Endothelial cell (in vitro differentiated cells): Measurements from ENCODE around the gene INSIG1. TPM values are rescaled to one million over a fixed set of nuclear protein-coding genes. Genes with fewer than 3 reads are reported as not detected.

ENCODE experiments used
- DNase-seq: peaks from one replicate; pipeline ENCODE4 v3.0.0; 2021; ENCODE audit warnings: low spot score
- H3K27ac Mint-ChIP-seq: one replicate; pipeline ENCODE4 v1.8.0; 2021; ENCODE audit warnings: mixed read lengths, inconsistent platforms; ENCODE audit not compliant: unreplicated experiment
- H3K27me3 Mint-ChIP-seq: one replicate; pipeline ENCODE4 v1.8.0; 2021; ENCODE audit warnings: mild to moderate bottlenecking, moderate library complexity, mixed read lengths, inconsistent platforms; ENCODE audit not compliant: unreplicated experiment
- H3K36me3 Mint-ChIP-seq: one replicate; pipeline ENCODE4 v1.8.0; 2021; ENCODE audit warnings: mild to moderate bottlenecking, low read depth, mixed read lengths, inconsistent platforms; ENCODE audit not compliant: unreplicated experiment
- H3K4me1 Mint-ChIP-seq: one replicate; pipeline ENCODE4 v1.8.0; 2021; ENCODE audit warnings: mild to moderate bottlenecking, mixed read lengths, inconsistent platforms; ENCODE audit not compliant: unreplicated experiment
- H3K4me3 Mint-ChIP-seq: one replicate; pipeline ENCODE4 v1.8.0; 2021; ENCODE audit warnings: mild to moderate bottlenecking, mixed read lengths, inconsistent platforms; ENCODE audit not compliant: unreplicated experiment
- H3K9me3 Mint-ChIP-seq: one replicate; pipeline ENCODE4 v1.8.0; 2021; ENCODE audit warnings: mixed read lengths, inconsistent platforms; ENCODE audit not compliant: unreplicated experiment
- CTCF ChIP-seq: fragments of 200-600 bp; sonication (generic); IDR thresholded peaks from one replicate; pipeline ENCODE4 v1.5.0; 2021; ENCODE audit warnings: antibody characterized with exemption; ENCODE audit not compliant: unreplicated experiment
- total RNA-seq: library from RNA; stranded (reverse); fragmentation: NEBNext Ultra II Directional; extraction: Animal tissue kit (Norgen Biotek cat#: 25700); gene quantifications from one replicate; pipeline ENCODE4 v1.2.1, GENCODE V29; 2021; ENCODE audit not compliant: unreplicated experiment

INSIG1 gene
- total RNA-seq, 1 donor from 2014 or later: 53.1 TPM

GRCh38 chr7:155345490-155345889 is 47.8 kb downstream of the INSIG1 start:
- H3K27me3 Mint-ChIP-seq: peaks cover 4% of the 10 kb centered on the region
- no peak for DNase-seq
- no peak overlapping the region for H3K4me3 Mint-ChIP-seq
- H3K4me1 Mint-ChIP-seq: peaks cover 4% of the 10 kb centered on the region
- H3K27ac Mint-ChIP-seq: no peak overlapping the region
- H3K9me3 Mint-ChIP-seq: no peaks in the 10 kb centered on the region
- no peak for TF ChIP-seq CTCF
- H3K36me3 Mint-ChIP-seq: no peaks in the 10 kb centered on the region

DNA sequence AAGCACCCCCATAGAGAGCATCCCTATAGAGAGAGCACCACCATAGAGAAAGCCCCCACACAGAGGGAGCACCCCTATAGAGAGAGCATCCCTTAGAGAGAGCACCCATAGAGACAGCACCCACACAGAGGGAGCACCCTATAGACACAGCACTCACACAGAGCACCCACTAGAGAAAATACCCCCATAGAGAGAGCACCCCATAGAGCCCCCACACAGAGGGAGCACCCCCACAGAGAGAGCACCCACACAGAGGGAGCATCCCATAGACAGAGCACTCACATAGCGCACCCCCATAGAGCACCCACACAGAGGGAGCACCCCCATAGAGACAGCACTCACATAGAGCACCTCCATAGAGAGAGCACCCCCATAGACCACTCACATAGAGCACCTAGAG is 48.6 kb downstream of the INSIG1 start:
- H3K27ac Mint-ChIP-seq: no peak overlapping the region
- no peaks in the 10 kb centered on the region for H3K36me3 Mint-ChIP-seq
- peaks cover 4% of the 10 kb centered on the region for H3K4me1 Mint-ChIP-seq
- H3K4me3 Mint-ChIP-seq: no peak overlapping the region
- DNase-seq: no peak
- no peaks in the 10 kb centered on the region for H3K9me3 Mint-ChIP-seq
- TF ChIP-seq CTCF: no peak
- peaks cover 9% of the 10 kb centered on the region for H3K27me3 Mint-ChIP-seq

- Mint-ChIP-seq H3K27me3 (peaks cover 9% of the 10 kb centered on the region), H3K9me3 (no peaks in the 10 kb centered on the region), H3K4me3 (no peak overlapping the region), H3K4me1 (peaks cover 4% of the 10 kb centered on the region), H3K27ac (no peak overlapping the region), H3K36me3 (no peaks in the 10 kb centered on the region)
- no peak for DNase-seq
- TF ChIP-seq CTCF: no peak
Observed at GRCh38 chr7:155348806-155349205, 51.1 kb downstream of the INSIG1 start.

- no peak for TF ChIP-seq CTCF
Observed at GRCh38 chr7:155349601-155350331, 52.1 kb downstream of the INSIG1 start.

DNA sequence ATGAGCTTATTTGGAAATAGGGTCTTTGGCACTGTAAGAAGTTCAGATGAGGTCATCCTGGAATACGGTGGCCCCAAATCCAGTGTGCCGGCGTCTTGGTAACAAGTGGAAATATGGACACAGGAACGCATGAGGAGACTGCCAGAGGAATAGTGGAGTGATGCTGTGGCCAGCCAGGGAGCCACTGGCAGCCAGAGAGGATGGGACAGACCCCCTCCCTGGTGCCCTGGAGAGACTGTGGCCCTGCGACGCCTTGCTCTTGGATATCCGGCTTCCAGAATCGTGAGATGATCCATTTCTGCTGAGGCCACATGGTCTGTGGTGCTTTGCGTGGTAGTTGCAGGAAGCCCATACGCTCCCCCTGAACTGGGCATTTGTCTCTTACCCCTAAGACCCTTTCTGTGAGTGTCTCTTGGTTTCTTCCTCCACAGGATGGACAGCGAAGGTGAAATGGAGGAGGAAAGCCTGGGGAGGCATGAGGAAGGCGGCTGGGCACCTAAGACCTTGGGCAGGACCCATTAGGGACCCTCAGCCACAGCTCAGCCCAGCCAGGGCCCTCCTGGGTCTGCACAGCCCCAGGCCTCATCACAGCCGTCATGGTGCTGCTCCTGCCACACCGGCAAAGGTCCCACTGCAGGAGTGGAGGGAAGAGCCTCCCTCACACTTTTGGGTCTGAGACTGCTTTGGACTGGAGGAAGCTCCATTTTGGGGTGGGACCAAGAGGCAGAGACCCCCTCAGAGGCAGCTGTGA is 53.6 kb downstream of the INSIG1 start:
- H3K4me3 Mint-ChIP-seq: no peak overlapping the region
- H3K27ac Mint-ChIP-seq: no peak overlapping the region
- no peak for TF ChIP-seq CTCF
- peaks cover 11% of the 10 kb centered on the region for H3K27me3 Mint-ChIP-seq
- H3K9me3 Mint-ChIP-seq: no peaks in the 10 kb centered on the region
- no peaks in the 10 kb centered on the region for H3K4me1 Mint-ChIP-seq
- no peaks in the 10 kb centered on the region for H3K36me3 Mint-ChIP-seq
- no peak for DNase-seq

More at GRCh38 chr7:155349601-155350331, 52.1 kb downstream of the INSIG1 start:
- Mint-ChIP-seq H3K4me3 (no peak overlapping the region), H3K9me3 (no peaks in the 10 kb centered on the region), H3K36me3 (no peaks in the 10 kb centered on the region), H3K27me3 (peaks cover 14% of the 10 kb centered on the region), H3K27ac (no peak overlapping the region), H3K4me1 (peaks cover 4% of the 10 kb centered on the region)
- DNase-seq: no peak
